ENCODE results near the gene CENPX. TPM values are rescaled to one million over a fixed set of nuclear protein-coding genes. Genes with fewer than 3 reads are reported as not detected.

Gene CENPX
- total RNA-seq, 2 donors from 2014 or later = 36.5 to 47.6 TPM

DNA sequence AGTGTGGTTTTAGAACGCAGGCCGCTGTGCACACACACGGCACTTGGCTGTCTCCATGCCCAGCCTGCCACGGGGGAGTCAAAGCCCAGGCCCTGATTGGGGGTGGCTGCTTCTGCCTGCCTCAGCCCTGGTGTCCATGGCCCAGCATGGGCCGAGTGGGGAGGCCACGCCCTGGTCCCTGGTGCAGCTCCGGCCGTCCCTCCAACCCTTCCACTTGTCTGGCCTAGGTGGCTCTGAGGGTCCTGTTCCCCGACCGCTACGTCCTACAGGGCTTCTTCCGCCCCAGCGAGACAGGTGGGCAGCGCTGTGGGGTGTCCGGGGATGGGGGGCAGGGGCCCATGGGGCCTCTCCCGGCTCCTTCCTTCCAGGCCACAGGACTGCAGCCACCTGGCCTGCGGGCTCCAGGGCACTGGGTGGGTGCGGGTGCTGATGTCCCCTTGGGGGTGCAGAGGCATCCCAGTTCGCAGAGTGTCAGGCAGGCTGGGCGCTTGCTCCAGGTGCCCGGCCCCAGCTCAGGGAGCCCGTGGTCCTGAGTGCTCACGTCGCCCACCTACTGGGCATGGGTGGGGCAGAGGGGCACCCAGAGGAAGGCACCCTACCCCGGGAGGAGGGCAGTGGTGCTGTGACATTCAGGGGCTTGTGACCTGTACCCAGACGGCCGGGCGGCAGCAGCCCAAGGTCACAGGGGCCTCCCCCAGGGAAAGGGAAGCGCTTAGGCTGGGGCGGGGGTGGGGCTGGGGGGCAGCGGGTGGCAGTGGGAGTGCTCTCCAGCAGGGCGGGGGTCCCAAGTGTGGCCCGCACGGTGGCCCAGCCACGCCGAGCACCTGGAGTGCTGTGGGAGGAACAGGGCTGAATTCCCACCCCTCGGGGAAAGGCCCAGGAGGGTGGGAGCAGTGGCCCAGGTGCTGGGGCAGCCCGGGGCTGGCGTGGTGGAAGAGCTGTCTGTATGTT, 11.8 kb downstream of the CENPX start:
- Histone ChIP-seq H3K4me3 (no peak overlapping the region), H3K36me3 (no peaks in the 10 kb centered on the region), H3K27me3 (no peaks in the 10 kb centered on the region), H3K4me1 (peaks cover 0 to 31% of the 10 kb centered on the region in 2 donors), H3K9me3 (no peaks in the 10 kb centered on the region), H3K27ac (no peak overlapping the region)
- TF ChIP-seq, protein P1, sequence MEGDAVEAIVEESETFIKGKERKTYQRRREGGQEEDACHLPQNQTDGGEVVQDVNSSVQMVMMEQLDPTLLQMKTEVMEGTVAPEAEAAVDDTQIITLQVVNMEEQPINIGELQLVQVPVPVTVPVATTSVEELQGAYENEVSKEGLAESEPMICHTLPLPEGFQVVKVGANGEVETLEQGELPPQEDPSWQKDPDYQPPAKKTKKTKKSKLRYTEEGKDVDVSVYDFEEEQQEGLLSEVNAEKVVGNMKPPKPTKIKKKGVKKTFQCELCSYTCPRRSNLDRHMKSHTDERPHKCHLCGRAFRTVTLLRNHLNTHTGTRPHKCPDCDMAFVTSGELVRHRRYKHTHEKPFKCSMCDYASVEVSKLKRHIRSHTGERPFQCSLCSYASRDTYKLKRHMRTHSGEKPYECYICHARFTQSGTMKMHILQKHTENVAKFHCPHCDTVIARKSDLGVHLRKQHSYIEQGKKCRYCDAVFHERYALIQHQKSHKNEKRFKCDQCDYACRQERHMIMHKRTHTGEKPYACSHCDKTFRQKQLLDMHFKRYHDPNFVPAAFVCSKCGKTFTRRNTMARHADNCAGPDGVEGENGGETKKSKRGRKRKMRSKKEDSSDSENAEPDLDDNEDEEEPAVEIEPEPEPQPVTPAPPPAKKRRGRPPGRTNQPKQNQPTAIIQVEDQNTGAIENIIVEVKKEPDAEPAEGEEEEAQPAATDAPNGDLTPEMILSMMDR (IDR thresholded peaks at IDR 0.05) = no peak
- DNase-seq (ENCODE audit: low spot score) = no peak

DNA sequence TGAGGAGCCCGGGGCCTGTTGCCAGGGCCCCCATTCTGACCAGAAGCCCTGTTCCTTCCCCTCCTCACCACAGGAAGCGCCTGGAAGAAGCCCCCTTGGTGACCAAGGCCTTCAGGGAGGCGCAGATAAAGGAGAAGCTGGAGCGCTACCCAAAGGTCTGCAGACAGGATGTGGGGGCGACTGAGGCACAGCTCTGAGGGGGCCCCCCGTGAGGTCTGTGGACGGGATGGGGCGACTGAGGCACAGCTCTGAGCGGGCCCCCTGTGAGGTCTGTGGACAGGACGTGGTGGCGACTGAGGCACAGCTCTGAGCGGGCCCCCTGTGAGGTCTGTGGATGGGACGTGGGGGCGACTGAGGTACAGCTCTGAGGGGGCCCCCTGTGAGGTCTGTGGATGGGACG, 13.3 kb downstream of the CENPX start:
- TF ChIP-seq, protein P1 (IDR thresholded peaks at IDR 0.05) = no peak
- Histone ChIP-seq H3K9me3 (no peaks in the 10 kb centered on the region), H3K36me3 (no peaks in the 10 kb centered on the region), H3K27ac (no peak overlapping the region), H3K4me3 (no peak overlapping the region), H3K4me1 (peaks cover 0 to 29% of the 10 kb centered on the region in 2 donors), H3K27me3 (no peaks in the 10 kb centered on the region)
- no peak for DNase-seq (ENCODE audit: low spot score)

DNA sequence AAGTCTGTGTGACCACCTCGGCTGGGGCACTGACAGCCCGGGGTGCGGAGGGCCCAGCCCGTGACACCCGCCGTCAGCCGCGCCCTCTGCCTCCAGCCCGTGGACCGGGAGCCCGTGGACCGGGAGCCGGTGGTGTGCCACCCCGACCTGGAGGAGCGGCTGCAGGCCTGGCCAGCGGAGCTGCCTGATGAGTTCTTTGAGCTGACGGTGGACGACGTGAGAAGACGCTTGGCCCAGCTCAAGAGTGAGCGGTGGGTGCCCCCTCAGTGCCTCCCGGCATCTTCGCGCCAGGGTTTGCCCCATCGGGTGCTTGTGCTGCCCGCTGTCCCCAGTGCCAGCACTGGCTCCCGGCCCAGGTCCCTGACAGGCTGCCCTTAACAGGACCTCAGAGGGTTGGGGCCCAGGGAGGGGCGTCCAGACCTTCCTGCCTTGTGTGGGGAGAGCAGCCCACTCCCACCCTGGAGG, 13.7 kb downstream of the CENPX start:
- H3K4me3 ChIP-seq = no peak overlapping the region
- no peaks in the 10 kb centered on the region for H3K9me3 ChIP-seq
- DNase-seq (ENCODE audit: low spot score) = no peak
- no peak overlapping the region for H3K27ac ChIP-seq
- H3K27me3 ChIP-seq = no peaks in the 10 kb centered on the region
- H3K36me3 ChIP-seq = no peaks in the 10 kb centered on the region
- peaks cover 0 to 27% of the 10 kb centered on the region in 2 donors for H3K4me1 ChIP-seq
- TF ChIP-seq, protein P1 (IDR thresholded peaks at IDR 0.05) = no peak

DNA sequence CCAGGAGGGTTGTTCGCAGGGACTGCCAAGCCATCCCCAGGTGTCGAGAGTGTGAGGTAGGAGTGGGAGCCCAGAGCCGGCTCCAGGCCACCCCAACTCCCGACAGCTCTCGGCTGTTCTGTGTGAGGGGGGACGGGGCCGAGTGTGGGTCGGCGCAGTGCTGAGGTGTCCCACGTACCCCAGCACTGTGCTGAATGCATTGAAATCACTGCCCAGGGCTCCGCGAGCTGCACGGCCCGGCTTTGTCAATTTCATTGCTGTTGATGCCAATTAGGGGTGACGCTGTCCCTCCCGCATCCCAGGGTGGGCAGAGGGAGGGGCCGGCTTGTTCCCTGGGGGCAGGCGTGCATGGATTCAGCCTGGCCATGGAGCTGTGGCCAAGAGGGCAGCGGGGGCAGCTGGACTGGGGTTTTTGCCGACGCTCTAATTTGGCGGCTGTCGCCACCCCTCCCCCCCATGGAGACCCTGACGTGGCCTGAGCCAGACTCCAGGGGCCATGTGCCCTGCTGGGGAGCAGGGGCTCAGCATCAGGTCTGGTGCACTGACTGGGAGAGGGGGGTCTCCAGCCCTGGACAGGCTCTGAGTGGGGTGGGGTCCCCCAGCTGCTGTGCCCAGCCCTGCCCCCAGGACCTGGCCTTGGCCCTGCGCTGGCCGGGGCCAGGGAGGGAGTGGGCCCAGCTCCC, 14.3 kb downstream of the CENPX start:
- no peaks in the 10 kb centered on the region for H3K27me3 ChIP-seq
- H3K27ac ChIP-seq = no peak overlapping the region
- H3K4me3 ChIP-seq = no peak overlapping the region
- peaks cover 0 to 27% of the 10 kb centered on the region in 2 donors for H3K4me1 ChIP-seq
- H3K9me3 ChIP-seq = no peaks in the 10 kb centered on the region
- TF ChIP-seq, protein P1 (IDR thresholded peaks at IDR 0.05) = no peak
- H3K36me3 ChIP-seq = no peaks in the 10 kb centered on the region
- DNase-seq (ENCODE audit: low spot score) = no peak

DNA sequence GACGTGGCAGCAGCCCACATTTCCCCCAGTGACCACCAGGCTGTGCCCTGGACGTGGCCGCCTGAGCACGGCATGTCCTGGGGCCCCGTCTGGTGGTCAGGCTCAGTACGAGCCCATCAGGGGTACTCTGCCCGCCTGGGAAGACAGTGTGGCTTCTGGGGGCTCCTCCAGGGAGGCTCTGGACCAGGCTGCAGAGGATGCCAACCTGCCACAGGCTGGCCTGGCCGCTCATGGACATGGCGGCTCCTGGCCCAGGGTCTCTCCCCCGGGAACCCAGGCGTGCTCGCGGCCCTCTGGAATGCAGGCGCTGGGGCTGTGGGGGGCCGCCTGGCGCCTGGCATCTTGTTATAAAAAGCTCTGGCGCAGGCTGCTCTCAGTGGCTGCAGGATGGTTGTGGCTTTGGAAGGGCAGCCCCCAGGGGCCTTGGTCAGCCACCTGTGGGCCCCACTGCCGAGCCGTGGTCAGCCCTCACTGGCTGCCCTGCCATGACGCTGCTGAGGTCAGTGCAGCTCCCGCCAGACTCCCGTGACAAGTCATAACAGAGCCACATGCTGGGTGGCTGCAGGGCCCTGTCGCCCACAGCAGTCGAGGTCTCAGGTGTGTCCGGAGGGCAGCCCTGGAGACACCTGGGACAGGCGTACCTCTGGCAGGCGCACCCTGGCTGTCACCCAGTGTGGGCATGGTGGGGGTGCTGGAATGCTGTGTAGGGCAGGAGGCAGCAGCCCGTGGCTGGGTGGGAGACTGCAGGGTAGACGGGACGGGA, 15.0 kb downstream of the CENPX start:
- H3K4me1 ChIP-seq = peaks cover 0 to 29% of the 10 kb centered on the region in 2 donors
- no peaks in the 10 kb centered on the region for H3K27me3 ChIP-seq
- no peak overlapping the region for H3K4me3 ChIP-seq

More for the DNA sequence above, 15.0 kb downstream of the CENPX start:
- Histone ChIP-seq H3K36me3 (no peaks in the 10 kb centered on the region), H3K9me3 (no peaks in the 10 kb centered on the region), H3K27ac (no peak overlapping the region)
- DNase-seq (ENCODE audit: low spot score) = no peak
- TF ChIP-seq, protein P1 (IDR thresholded peaks at IDR 0.05) = no peak
